Lower leg skin (tissue), 3 donors: ENCODE data around the gene PSMB5.

Experiments used
- CTCF ChIP-seq, 3 donors: fragments of 450-650 bp; IDR thresholded peaks; one replicate each; pipeline ENCODE4 v1.5.1; 2016; ENCODE audit warnings: antibody characterized with exemption in 3 of 3, mild to moderate bottlenecking in 3 of 3, moderate library complexity in 2 of 3
- POLR2A ChIP-seq, 2 donors: fragments of 450-650 bp; IDR thresholded peaks; one replicate each; pipeline ENCODE4 v1.6.1; 2016 to 2017; ENCODE audit warnings: antibody characterized with exemption in 2 of 2, mild to moderate bottlenecking in 1 of 2, moderate library complexity in 1 of 2

- TF ChIP-seq POLR2A (IDR thresholded peaks at IDR 0.05) (no peak), CTCF (IDR thresholded peaks at IDR 0.05) (no peak)
Measured at GRCh38 chr14:22994762-22995275, 39.9 kb downstream of the PSMB5 start.
